HG02973 (cell line): Measurements from ENCODE around the gene TXLNB.
A peak's percentile ranks its signal among the peaks of the same experiment; 100 is the strongest.

Experiments used
- ATAC-seq: cut with Tn5 transposase; IDR thresholded peaks from one replicate; pipeline ENCODE4 v1.9.1; 2021; ENCODE audit warnings: moderate library complexity; ENCODE audit not compliant: unreplicated experiment

The TXLNB gene

DNA sequence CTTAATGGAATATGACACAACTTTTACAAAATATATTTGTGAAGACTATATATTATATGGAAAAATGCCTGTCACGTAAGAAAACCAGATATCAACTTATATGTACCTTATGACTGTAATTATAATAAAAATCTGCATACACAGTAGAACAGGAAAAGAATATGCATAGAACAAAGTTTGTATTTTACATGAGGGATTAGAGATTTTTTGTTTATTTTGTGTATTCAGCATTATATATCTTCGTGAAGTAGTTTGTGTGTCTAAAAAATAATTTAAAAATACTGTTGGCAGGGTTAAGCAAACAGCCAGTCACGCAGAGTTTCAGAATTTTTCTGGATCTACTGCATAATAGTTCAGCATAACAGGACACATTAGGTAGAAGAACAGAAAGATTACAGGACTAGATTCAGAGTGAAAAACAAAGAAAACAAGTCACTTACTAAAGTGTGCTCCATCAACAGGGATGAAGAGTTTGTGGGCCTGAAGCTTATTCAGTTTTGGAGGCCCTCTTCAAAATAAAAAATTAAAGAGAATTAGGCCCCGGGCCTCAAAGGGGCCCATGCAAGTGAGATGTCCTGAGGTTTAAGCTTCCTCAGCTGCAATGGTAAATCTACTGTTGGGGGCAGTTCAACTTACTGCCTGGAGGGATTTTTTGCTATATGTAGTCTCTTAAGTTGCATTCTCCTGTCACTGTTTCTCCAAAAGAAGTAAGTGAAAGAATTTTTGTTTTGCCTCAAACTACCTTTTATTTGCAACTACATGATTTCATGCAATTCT, 16.3 kb downstream of the TXLNB start:
- ATAC-seq = no peak

DNA sequence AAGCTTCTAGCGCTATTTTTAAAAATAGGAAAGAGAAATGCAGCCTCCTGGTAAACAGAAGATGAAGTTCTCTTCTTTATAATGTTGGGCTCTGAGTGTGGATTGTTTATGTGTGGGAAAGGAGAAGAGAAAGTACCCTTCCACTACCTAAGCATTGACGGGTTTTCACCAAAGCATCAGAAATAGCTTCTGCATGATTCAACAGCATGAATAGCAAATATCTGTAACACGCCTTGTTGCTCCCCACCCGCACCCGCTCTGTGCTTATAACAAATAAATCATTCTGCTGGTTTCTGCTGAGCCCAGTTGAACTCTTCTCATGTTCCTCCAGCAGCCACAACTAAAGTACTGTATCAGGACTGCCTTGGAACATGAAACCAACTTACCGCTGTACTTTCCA, 20.7 kb downstream of the TXLNB start:
- ATAC-seq = peak; percentile 71

DNA sequence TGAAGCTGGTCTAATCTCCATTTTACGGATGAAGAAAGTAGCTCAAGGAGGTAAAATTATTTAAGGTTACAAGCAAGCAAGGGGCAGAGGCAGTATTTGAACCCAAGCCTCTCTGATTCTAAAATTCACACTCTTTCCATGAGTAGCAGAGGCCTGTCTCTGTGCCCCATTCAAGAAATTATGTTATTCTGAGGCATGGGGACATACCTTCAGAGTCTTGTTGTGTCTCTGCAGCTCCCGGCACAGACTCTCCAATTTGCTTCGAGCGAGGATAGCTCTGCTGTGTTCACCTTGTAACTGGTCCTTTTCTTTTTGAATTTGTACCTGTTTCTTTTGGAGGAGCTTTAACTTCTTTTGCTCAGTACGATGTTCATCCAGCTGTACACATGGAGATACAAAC, 21.5 kb downstream of the TXLNB start:
- ATAC-seq = no peak

GRCh38 chr6:139265512-139266190, 26.1 kb downstream of the TXLNB start:
- no peak for ATAC-seq

DNA sequence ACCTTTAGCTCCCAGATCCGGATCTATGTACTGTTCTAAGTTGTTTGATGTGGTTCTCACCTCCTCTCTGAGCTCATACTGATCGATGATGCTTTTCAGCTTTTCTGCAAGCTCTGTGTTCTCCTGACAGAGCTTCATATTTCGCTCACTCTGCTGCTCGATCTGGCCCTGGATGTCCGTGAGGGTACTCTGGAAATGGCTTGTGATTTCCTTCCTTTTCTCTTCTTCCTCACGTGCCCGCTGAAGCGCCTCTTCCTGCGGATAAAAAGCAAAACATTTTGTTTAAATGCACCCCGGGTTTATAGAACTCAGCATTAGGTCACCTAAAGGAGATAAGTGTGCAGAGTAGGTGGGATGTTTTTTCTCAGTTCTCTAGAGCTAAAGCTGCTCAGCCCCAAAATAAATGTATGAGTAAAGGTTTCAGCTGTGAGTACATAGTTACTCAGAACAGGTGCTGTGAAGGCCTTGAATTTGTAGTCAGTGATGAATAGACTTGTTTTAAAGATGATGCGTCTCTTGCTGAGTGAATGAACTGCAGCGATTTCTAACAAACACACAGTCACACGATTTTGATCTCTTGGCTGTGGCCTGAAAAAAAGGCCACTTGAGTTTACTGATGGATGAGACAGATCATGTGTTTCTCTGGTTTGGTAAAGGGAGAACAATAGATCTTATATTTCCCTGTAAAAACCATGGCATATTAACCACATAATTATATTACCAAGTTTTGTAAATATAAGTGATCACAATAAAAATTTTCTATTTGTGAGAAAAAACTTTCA, 29.1 kb downstream of the TXLNB start:
- ATAC-seq = peak; percentile 92

- no peak for ATAC-seq
Observed at GRCh38 chr6:139257821-139258398, 33.9 kb downstream of the TXLNB start.

DNA sequence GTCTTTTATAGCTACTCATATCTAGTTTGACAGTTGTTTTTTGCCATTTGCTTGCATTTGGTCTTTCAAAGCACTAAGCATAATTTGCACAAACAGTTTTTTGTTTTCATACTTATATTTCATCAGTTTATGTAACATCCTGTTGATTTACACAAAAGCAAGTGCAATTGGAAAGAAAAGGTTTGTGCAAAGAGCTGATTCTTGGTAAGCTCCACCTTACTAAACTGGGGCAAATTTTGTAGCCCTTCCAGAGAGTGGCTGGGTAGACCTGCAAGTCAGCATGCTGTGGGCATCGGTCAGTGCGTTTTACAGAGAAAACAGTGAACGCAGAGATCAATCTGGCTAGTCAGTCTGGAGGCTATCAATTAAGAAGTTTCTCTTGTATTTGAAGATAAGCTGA, 34.5 kb downstream of the TXLNB start:
- no peak for ATAC-seq

DNA sequence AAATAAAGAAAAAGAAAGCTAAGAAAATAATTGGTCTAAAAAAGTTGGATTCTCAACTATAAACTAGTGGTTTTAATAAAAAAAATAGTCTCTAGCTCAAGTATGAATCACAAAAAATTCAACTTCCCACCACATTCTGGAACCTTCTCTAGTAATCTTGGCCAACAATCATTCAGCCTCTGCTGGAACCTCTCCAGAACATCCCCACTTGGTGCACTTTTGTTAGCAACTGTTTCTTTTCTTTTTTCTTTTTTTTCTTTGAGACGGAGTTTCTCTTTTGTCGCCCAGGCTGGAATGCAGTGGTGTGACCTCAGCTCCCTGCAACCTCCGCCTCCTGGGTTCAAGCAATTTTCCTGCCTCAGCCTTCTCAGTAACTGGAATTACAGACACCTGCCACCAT, 35.7 kb downstream of the TXLNB start:
- no peak for ATAC-seq

DNA sequence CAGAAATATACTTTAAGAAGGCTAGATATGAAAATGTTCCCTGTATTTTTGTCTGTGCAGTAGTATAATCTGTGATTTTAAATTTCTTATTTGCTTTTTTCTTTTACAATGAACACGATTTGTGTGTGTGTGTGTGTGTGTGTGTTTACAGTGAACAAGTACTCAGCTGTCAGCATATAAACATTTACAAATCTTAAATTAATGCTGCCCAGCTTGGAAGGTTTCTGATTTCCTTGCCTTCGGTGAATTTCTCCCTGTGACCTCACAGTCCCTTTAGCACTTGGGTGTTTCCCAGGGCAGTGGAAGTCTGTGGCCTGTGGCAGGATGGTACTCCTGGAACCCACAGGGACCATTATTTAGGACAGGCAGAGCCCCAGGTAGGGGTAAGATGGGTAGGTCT, 37.6 kb downstream of the TXLNB start:
- ATAC-seq = no peak

GRCh38 chr6:139253656-139254055, 38.1 kb downstream of the TXLNB start:
- no peak for ATAC-seq

- ATAC-seq = no peak
Observed at GRCh38 chr6:139251691-139252390, 40.0 kb downstream of the TXLNB start.

DNA sequence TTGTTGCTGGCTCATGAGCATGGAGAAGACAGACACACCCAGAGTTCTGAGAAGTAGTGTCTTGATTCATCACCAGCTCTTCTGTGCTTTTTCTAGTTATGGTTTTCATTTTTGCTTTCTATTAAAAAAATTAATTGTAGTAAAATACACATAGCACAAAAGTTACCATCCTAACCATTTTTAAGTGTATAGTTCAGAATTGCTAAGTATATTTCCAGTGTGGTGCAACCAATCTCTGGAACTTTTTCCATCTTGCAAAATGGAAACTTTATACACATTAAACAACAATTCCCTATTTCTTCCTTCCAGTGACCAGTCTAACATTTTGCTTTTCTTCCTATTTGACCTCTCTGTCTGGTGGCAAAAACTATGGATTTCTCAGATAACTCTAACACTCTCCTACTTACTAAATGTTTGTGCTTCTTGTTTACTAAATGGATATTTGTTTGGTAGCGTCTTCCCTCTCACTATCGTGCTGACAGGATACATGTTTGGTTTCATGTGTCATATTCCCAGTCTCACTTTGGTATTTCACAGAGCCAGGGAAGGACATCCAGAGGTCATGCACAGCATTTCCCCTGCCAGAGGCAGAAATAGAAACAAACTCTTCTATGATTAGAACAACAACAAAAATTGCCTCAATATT, 40.6 kb downstream of the TXLNB start:
- ATAC-seq = peak; percentile 37

DNA sequence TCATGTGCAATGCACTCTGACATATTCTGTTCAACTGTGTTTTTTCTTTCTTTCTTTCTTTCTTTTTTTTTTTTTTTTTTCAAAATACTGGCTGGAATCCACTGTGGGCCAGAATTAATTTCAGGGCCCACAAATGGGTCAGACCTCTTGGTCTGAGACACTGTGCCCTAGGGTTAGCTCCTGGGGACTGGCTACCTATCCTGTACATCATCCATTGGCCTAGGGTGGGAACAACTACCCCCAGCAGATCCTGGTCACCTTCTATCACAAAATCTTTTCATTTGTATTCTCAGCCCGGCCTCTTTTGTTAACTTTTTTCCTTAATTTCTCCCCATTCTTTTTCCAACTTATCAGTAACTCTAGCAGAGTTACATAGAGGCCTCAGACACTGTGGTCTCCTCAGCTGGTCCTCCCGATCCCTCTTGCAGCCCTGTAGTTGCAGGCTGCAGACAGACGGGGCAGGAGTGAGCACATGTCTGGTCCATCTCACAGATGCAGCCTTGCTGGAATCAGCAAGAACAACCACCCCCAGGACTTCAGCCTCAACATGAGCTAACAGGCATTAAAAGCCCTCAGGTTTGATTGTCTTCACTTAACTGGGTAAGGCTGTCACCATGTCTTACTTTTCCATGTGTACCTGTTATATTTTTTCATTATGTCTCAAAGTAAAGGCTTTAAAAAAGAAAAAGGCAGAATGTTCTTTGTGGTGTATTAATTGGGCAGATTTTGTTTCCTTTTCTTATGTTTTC, 41.3 kb downstream of the TXLNB start:
- peak; percentile 99 for ATAC-seq

DNA sequence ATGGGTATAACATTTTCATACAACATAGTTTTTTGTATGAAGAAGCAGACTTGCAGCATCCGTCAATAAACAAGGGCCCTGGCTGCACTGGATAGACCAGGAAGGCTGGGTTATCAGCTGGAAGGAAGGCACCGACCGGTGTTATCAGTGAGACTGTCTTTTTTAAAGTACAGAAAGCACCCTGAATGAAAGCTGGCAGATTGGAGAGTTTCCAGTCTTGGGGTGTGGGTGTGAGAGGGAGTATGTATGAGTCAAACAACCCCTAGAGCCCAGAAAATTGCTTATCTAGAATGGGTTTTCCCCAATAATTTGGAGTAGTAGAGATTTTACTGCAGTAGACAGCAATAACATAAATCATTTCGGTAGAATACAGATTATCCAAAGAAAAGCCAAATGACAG, 42.4 kb downstream of the TXLNB start:
- ATAC-seq = no peak

- ATAC-seq = no peak
Observed at GRCh38 chr6:139248911-139249310, 42.9 kb downstream of the TXLNB start.

- ATAC-seq = no peak
Observed at GRCh38 chr6:139247618-139248017, 44.2 kb downstream of the TXLNB start.

GRCh38 chr6:139243536-139243935, 48.3 kb downstream of the TXLNB start:
- no peak for ATAC-seq

- no peak for ATAC-seq
Observed at GRCh38 chr6:139242457-139243240, 49.1 kb downstream of the TXLNB start.
